Measurements from ENCODE around the gene NAV1.
"Not testable (repeated sequence)": the region's sequence is repeated elsewhere in the genome, so short reads cannot be mapped to it uniquely, and the experiment has no call there.

The NAV1 gene

GRCh38 chr1:201538612-201539551 lies at the start of gene NAV1:
Gene NAV1 (plus strand): TSS chr1:201539127. CDS start chr1:201622885, 83,758 bp downstream.
- no peak for DNase-seq (ENCODE audit: low read depth, low spot score)

GRCh38 chr1:201489643-201490261 lies 49.2 kb upstream of the NAV1 start:
- DNase-seq (ENCODE audit: low read depth, low spot score), result no peak

- DNase-seq (ENCODE audit: low read depth, low spot score), result no peak
These were observed 48.2 kb upstream of the NAV1 start for GRCh38 chr1:201490708-201491131.

GRCh38 chr1:201491896-201492511 lies 46.9 kb upstream of the NAV1 start:
- DNase-seq (ENCODE audit: low read depth, low spot score), result no peak

- DNase-seq (ENCODE audit: low read depth, low spot score), result not testable (repeated sequence)
These were observed 45.8 kb upstream of the NAV1 start for GRCh38 chr1:201493026-201493656.

GRCh38 chr1:201493757-201494617 lies 44.9 kb upstream of the NAV1 start:
- no peak for DNase-seq (ENCODE audit: low read depth, low spot score)

- DNase-seq (ENCODE audit: low read depth, low spot score), result no peak
These were observed 43.2 kb upstream of the NAV1 start for GRCh38 chr1:201495551-201496295.

- no peak for DNase-seq (ENCODE audit: low read depth, low spot score)
These were observed 42.6 kb upstream of the NAV1 start for GRCh38 chr1:201496296-201496690.

GRCh38 chr1:201497935-201498509 lies 40.9 kb upstream of the NAV1 start:
- no peak for DNase-seq (ENCODE audit: low read depth, low spot score)

GRCh38 chr1:201498621-201499020 lies 40.3 kb upstream of the NAV1 start:
- DNase-seq (ENCODE audit: low read depth, low spot score), result no peak

GRCh38 chr1:201499191-201499590 lies 39.7 kb upstream of the NAV1 start:
- no peak for DNase-seq (ENCODE audit: low read depth, low spot score)

- DNase-seq (ENCODE audit: low read depth, low spot score), result no peak
These were observed 38.9 kb upstream of the NAV1 start for GRCh38 chr1:201499795-201500669.

GRCh38 chr1:201500670-201501120 lies 38.2 kb upstream of the NAV1 start:
- DNase-seq (ENCODE audit: low read depth, low spot score), result no peak

- no peak for DNase-seq (ENCODE audit: low read depth, low spot score)
These were observed 37.8 kb upstream of the NAV1 start for GRCh38 chr1:201501144-201501543.

GRCh38 chr1:201501812-201502510 lies 37.0 kb upstream of the NAV1 start:
- no peak for DNase-seq (ENCODE audit: low read depth, low spot score)

- no peak for DNase-seq (ENCODE audit: low read depth, low spot score)
These were observed 36.4 kb upstream of the NAV1 start for GRCh38 chr1:201502511-201502857.

- no peak for DNase-seq (ENCODE audit: low read depth, low spot score)
These were observed 35.3 kb upstream of the NAV1 start for GRCh38 chr1:201503397-201504176.
